K562 (cell line): Measurements from ENCODE around the gene MOXD1. TPM values are rescaled to one million over a fixed set of nuclear protein-coding genes. Genes with fewer than 3 reads are reported as not detected.

Source experiments
- ATAC-seq: fragments of 200-7000 bp; cut with Tn5 transposase; 3 replicates; pipeline ENCODE4 v1.9.1; 2020; ENCODE audit warnings: moderate library complexity
- BruUV-seq: library from RNA; stranded (reverse); fragments of 400-500 nt; replicated peaks from 2 replicates; lab custom pipeline; 2021; lab: Mats Ljungman, UMichigan
- CTCF ChIA-PET: fragments of 300-600 bp; formaldehyde crosslinking; extraction: SDS; loops from one replicate; lab custom pipeline; 2021; ENCODE audit warnings: low intra/inter-chr PET ratio; lab: Yijun Ruan, JAX
- POLR2A ChIA-PET: fragments of 300-600, 350-650 bp; sonication (Branson Sonifier 250); formaldehyde crosslinking; extraction: SDS; loops from one replicate; lab custom pipeline; 2021; ENCODE audit warnings: antibody characterized with exemption, inconsistent platforms; lab: Yijun Ruan, JAX
- DNase-seq, 4 experiments: peaks; one replicate each; pipeline versions ENCODE4 v3.0.0 to v3.0.0-alpha.2; 2011 to 2018; ENCODE audit warnings: low spot score in 3 of 4, mixed read lengths in 3 of 4; ENCODE audit errors: extremely low read depth in 1 of 4
- FAIRE-seq: peaks from 2 replicates; lab custom pipeline; 2011; peaks lifted over from hg19 to GRCh38; lab: Jason Lieb, UNC
- H2AFZ ChIP-seq: 2 replicates; pipeline ENCODE4 v1.6.0; 2011; ENCODE audit warnings: low read depth, low read length, control low read depth, inconsistent platforms
- H3K27ac ChIP-seq: fragments of 200-600 bp; 3 replicates; pipeline ENCODE4 v1.8.0; 2011; ENCODE audit warnings: low read depth, mild to moderate bottlenecking, control low read depth, inconsistent platforms, low read length, moderate library complexity, mixed read lengths; ENCODE audit errors: extremely low read depth
- H3K27me3 ChIP-seq, 2 experiments: fragments of 300-600 bp in 1 of 2; 2 replicates in 1 of 2; 3 replicates in 1 of 2; pipeline versions ENCODE4 v1.6.0 to v1.8.0; 2011; ENCODE audit warnings: inconsistent platforms in 2 of 2, low read length in 2 of 2, mild to moderate bottlenecking in 1 of 2, mixed read lengths in 1 of 2, moderate library complexity in 1 of 2; ENCODE audit not compliant: control insufficient read depth in 2 of 2, insufficient read depth in 2 of 2
- H3K36me3 ChIP-seq: fragments of 300-600 bp; 3 replicates; pipeline ENCODE4 v1.8.0; 2011; ENCODE audit warnings: mild to moderate bottlenecking, low read length, inconsistent platforms; ENCODE audit not compliant: control insufficient read depth, insufficient read depth
- H3K4me1 ChIP-seq, 2 experiments: fragments of 200-600 bp in 1 of 2; replicated peaks in 1 of 2; 2 replicates in 1 of 2; 3 replicates in 1 of 2; pipeline versions ENCODE4 v1.5.1 to v1.8.0; 2011; ENCODE audit warnings: inconsistent platforms in 2 of 2, low read length in 2 of 2, mild to moderate bottlenecking in 1 of 2, mixed read lengths in 1 of 2, moderate library complexity in 1 of 2; ENCODE audit not compliant: control insufficient read depth in 2 of 2, insufficient read depth in 2 of 2
- H3K4me2 ChIP-seq: 2 replicates; pipeline ENCODE4 v1.6.1; 2011; ENCODE audit warnings: low read length, control low read depth, inconsistent platforms, mixed read lengths; ENCODE audit not compliant: insufficient read depth
- H3K4me3 ChIP-seq: fragments of 200-600 bp; sonication (generic), shearing (Covaris generic); 2 replicates; pipeline ENCODE4 v1.5.1; 2016; ENCODE audit warnings: control low read depth, inconsistent platforms
- H3K79me2 ChIP-seq: fragments of 200-600 bp; 3 replicates; pipeline ENCODE4 v1.8.0; 2011; ENCODE audit warnings: low read length, inconsistent platforms; ENCODE audit not compliant: control insufficient read depth, insufficient read depth
- H3K9ac ChIP-seq, 2 experiments: 2 replicates each; pipeline versions ENCODE4 v1.6.0 to v1.6.1; 2011; ENCODE audit warnings: low read depth in 2 of 2, low read length in 2 of 2, control low read depth in 1 of 2, inconsistent platforms in 1 of 2, mild to moderate bottlenecking in 1 of 2, mixed read lengths in 1 of 2; ENCODE audit not compliant: insufficient read depth in 1 of 2
- H3K9me1 ChIP-seq: one replicate; pipeline ENCODE4 v1.6.0; 2011; ENCODE audit warnings: inconsistent platforms, mild to moderate bottlenecking, low read length, moderate library complexity; ENCODE audit not compliant: control insufficient read depth, insufficient read depth
- H3K9me3 ChIP-seq: replicated peaks from 2 replicates; pipeline ENCODE4 v1.5.1; 2011; ENCODE audit warnings: low read depth, low read length, inconsistent platforms; ENCODE audit not compliant: control insufficient read depth, insufficient read depth
- H4K20me1 ChIP-seq: replicated peaks from 2 replicates; pipeline ENCODE4 v1.6.1; 2011; ENCODE audit warnings: low read length, inconsistent platforms, mixed read lengths; ENCODE audit not compliant: control insufficient read depth, insufficient read depth
- CLOCK ChIP-seq: fragments of 250-450 bp; sonication (Bioruptor Pico); IDR thresholded peaks from 2 replicates; pipeline ENCODE4 v1.4.0; 2020; ENCODE audit warnings: mild to moderate bottlenecking, moderate library complexity, borderline replicate concordance
- CREBBP ChIP-seq: IDR thresholded peaks from one replicate; pipeline ENCODE4 v1.6.1; 2012; ENCODE audit warnings: low read depth, mild to moderate bottlenecking, control low read depth, inconsistent platforms, low read length
- CTBP1 ChIP-seq: fragments of 450-650 bp; IDR thresholded peaks from 2 replicates; pipeline ENCODE4 v1.6.1; 2016; ENCODE audit warnings: borderline replicate concordance
- E2F5 ChIP-seq: sonication (generic); formaldehyde crosslinking; IDR thresholded peaks from 2 replicates; pipeline ENCODE4 v1.8.0; 2022; ENCODE audit warnings: mild to moderate bottlenecking, missing genetic modification reagents
- FOXA1 ChIP-seq: fragments of 450-650 bp; IDR thresholded peaks from 2 replicates; pipeline ENCODE4 v1.6.1; 2016; ENCODE audit warnings: mild to moderate bottlenecking, borderline replicate concordance
- GATA2 ChIP-seq: sonication (generic); formaldehyde crosslinking; IDR thresholded peaks from 2 replicates; pipeline ENCODE4 v1.4.0; 2020; ENCODE audit warnings: mild to moderate bottlenecking, missing genetic modification reagents
- HDAC1 ChIP-seq, 2 experiments: fragments of 450-650 bp; IDR thresholded peaks; 2 replicates each; pipeline ENCODE4 v1.6.1; 2016 to 2017; ENCODE audit warnings: inconsistent platforms in 1 of 2, mild to moderate bottlenecking in 1 of 2, moderate library complexity in 1 of 2
- HMG20A ChIP-seq: fragments of 450-650 bp; formaldehyde crosslinking; conservative IDR thresholded peaks from 2 replicates; pipeline ENCODE4 v1.4.0; 2020; ENCODE audit warnings: mild to moderate bottlenecking, mixed read lengths
- HSF4 ChIP-seq: fragments of 250-450 bp; sonication (Bioruptor Pico); IDR thresholded peaks from 2 replicates; pipeline ENCODE4 v2.1.2; 2022; ENCODE audit warnings: mild to moderate bottlenecking, moderate library complexity, borderline replicate concordance
- KDM4B ChIP-seq, 2 experiments: fragments of 450-650 bp in 1 of 2; sonication (generic) in 1 of 2; IDR thresholded peaks; 2 replicates each; pipeline ENCODE4 v1.6.1; 2016 to 2017; ENCODE audit warnings: borderline replicate concordance in 2 of 2, antibody characterized with exemption in 1 of 2, low read depth in 1 of 2, mild to moderate bottlenecking in 1 of 2
- KLF13 ChIP-seq: fragments of 450-650 bp; IDR thresholded peaks from 2 replicates; pipeline ENCODE4 v1.6.1; 2016; ENCODE audit warnings: missing genetic modification characterization, low read depth, mild to moderate bottlenecking, missing compliant biosample characterization, moderate library complexity, borderline replicate concordance
- MAFF ChIP-seq: IDR thresholded peaks from 2 replicates; pipeline ENCODE4 v1.6.1; 2012; ENCODE audit warnings: low read length, improper control_type of control experiment
- PPARD ChIP-seq: fragments of 250-450 bp; sonication (Bioruptor Pico); IDR thresholded peaks from 2 replicates; pipeline ENCODE4 v1.8.0; 2022; ENCODE audit warnings: inconsistent platforms, mild to moderate bottlenecking, moderate library complexity
- SRSF9 ChIP-seq: fragments of 200-400 bp; formaldehyde crosslinking; IDR thresholded peaks from 2 replicates; pipeline ENCODE4 v1.6.1; 2017; ENCODE audit warnings: low read depth, low read length, borderline replicate concordance
- TFAP4 ChIP-seq: sonication (generic); formaldehyde crosslinking; IDR thresholded peaks from 2 replicates; pipeline ENCODE4 v1.8.0; 2022; ENCODE audit warnings: missing genetic modification reagents, mild to moderate bottlenecking, moderate library complexity, borderline replicate concordance
- TOE1 ChIP-seq, 2 experiments: fragments of 450-650 bp in 1 of 2; sonication (generic) in 1 of 2; formaldehyde crosslinking in 1 of 2; IDR thresholded peaks; 2 replicates each; pipeline versions ENCODE4 v1.7.1 to v1.8.0; 2016 to 2022; ENCODE audit warnings: borderline replicate concordance in 2 of 2, mild to moderate bottlenecking in 2 of 2, antibody characterized with exemption in 1 of 2, inconsistent platforms in 1 of 2, low read depth in 1 of 2, missing genetic modification reagents in 1 of 2, moderate library complexity in 1 of 2
- ZC3H11A ChIP-seq: IDR thresholded peaks from 2 replicates; pipeline ENCODE4 v1.6.1; 2012; ENCODE audit warnings: low read depth, low read length, improper control_type of control experiment
- ZNF354B ChIP-seq: fragments of 250-450 bp; sonication (Bioruptor Pico); IDR thresholded peaks from 2 replicates; pipeline ENCODE4 v1.4.0; 2020
- ZNF507 ChIP-seq: conservative IDR thresholded peaks from 2 replicates; pipeline ENCODE4 v1.6.1; 2017; ENCODE audit warnings: missing genetic modification characterization, missing compliant biosample characterization
- WGBS: fragments of 100-300 bp; shearing (Covaris generic); methylation state at CpG from one replicate; pipeline ENCODE4 v1.1.6; 2016; ENCODE audit warnings: low coverage, mixed read lengths; ENCODE audit not compliant: insufficient coverage; ENCODE audit errors: missing lambda C conversion rate; 5-methylcytosine and 5-hydroxymethylcytosine counted together
- in situ Hi-C: fragments of 300-500 bp; cut with MboI; formaldehyde crosslinking; loops from 4 replicates; pipeline ENCODE4 v1.15.0; 2018; ENCODE audit warnings: inconsistent platforms, mixed read lengths
- intact Hi-C: fragments of 100-400 bp; cut with micrococcal nuclease; formaldehyde crosslinking; loops from 2 replicates; pipeline ENCODE4 v1.14.2; 2022
- polyA plus RNA-seq, 8 experiments: library from polyadenylated mRNA; depleted of rRNA in 4 of 8; stranded (reverse) in 5 of 8; unstranded in 3 of 8; fragments of >200 nt; fragmentation: Nextera tagmentation in 2 of 8; fragmentation: Illumina TruSeq in 1 of 8; extraction: Ambion mirVana in 2 of 8; extraction: Trizol in 1 of 8; gene quantifications; 2 replicates each; pipeline versions ENCODE4 v1.2.1 to v1.2.3, GENCODE V29; 2011 to 2014; ENCODE audit warnings: inconsistent platforms in 1 of 8, missing spikeins in 1 of 8
- total RNA-seq, 7 experiments: library from RNA; depleted of rRNA in 6 of 7; stranded (reverse); fragments of >200 nt in 6 of 7; fragmentation: Illumina TruSeq in 2 of 7; extraction: Trizol in 2 of 7; gene quantifications; 2 replicates each; pipeline versions ENCODE4 v1.2.1 to v1.2.3, GENCODE V29; 2011 to 2021; ENCODE audit warnings: low replicate concordance in 1 of 7

Gene MOXD1
- total and polyA plus RNA-seq, 9 of the 15 experiments (the other 6 are each of a cell fraction or from before 2014, with no cell fraction given), result not detected

GRCh38 chr6:132404736-132405135 lies 3.5 kb upstream of the MOXD1 start:
- no peak overlapping the region for H3K27ac ChIP-seq
- no peak overlapping the region for H3K4me2 ChIP-seq
- H3K9me3 ChIP-seq, result no peaks in the 10 kb centered on the region
- H3K9me1 ChIP-seq, result no peaks in the 10 kb centered on the region
- H3K27me3 ChIP-seq, result peaks cover 9 to 28% of the 10 kb centered on the region in 2 experiments; a peak in 4 of 5 replicates
- in situ Hi-C loops, result no loop called here
- no peak overlapping the region for H2AFZ ChIP-seq
- ATAC-seq, result no peak
- POLR2A ChIA-PET, result no interaction called here
- 0% methylated on average over 3 of the region's 3 CpGs for WGBS
- intact Hi-C loops, result no loop called here
- H4K20me1 ChIP-seq, result no peaks in the 10 kb centered on the region
- H3K36me3 ChIP-seq, result no peaks in the 10 kb centered on the region
- H3K9ac ChIP-seq, result no peak overlapping the region
- DNase-seq, result no peak
- TF ChIP-seq CLOCK, result no peak
- no peak for TF ChIP-seq HMG20A (CRISPR knock-in tag)
- TF ChIP-seq CTBP1, result no peak
- TF ChIP-seq ZNF507 (tag), result no peak
- TF ChIP-seq CREBBP, result no peak
- TF ChIP-seq E2F5 (CRISPR knock-in tag), result no peak
- no peak for TF ChIP-seq TOE1 (IDR thresholded peaks at IDR 0.05; ENCODE audit: borderline replicate concordance)
- TF ChIP-seq TOE1 (CRISPR knock-in tag; IDR thresholded peaks at IDR 0.05; ENCODE audit: borderline replicate concordance, low read depth), result no peak
- TF ChIP-seq HDAC1 (IDR thresholded peaks at IDR 0.05), result no peak
- no peak for TF ChIP-seq FOXA1
- TF ChIP-seq ZC3H11A, result no peak
- no peak for TF ChIP-seq HSF4 (CRISPR knock-in tag)
- TF ChIP-seq SRSF9, result no peak
- TF ChIP-seq ZNF354B (CRISPR knock-in tag), result no peak
- TF ChIP-seq KDM4B (IDR thresholded peaks at IDR 0.05; ENCODE audit: borderline replicate concordance in 2 of 2, low read depth in 1 of 2), result no peak
- TF ChIP-seq MAFF, result no peak
- TF ChIP-seq TFAP4 (CRISPR knock-in tag), result no peak
- no peak for TF ChIP-seq PPARD (CRISPR knock-in tag)
- TF ChIP-seq KLF13 (tag), result no peak
- no peak for TF ChIP-seq GATA2
- TF ChIP-seq, all 486 proteins: peak for 0
- no peaks in the 10 kb centered on the region for H3K79me2 ChIP-seq
- no TSS peak for BruUV-seq
- no peak for FAIRE-seq
- H3K4me3 ChIP-seq, result no peak overlapping the region
- H3K4me1 ChIP-seq, result peaks cover 0 to 11% of the 10 kb centered on the region in 2 experiments; a peak in 2 of 5 replicates
- CTCF ChIA-PET, result no interaction called here
